SKM-1 treated with dmso at 0.1 percent for 144 hours (cell line): ENCODE data around the gene NECAB3.
A peak's percentile ranks its signal among the peaks of the same experiment; 100 is the strongest.
"Not testable (repeated sequence)": the region's sequence is repeated elsewhere in the genome, so short reads cannot be mapped to it uniquely, and the experiment has no call there.

Experiments
- DNase-seq: peaks from one replicate; lab custom pipeline; 2025; ENCODE audit not compliant: unreplicated experiment; lab: John Stamatoyannopoulos, UW

Gene NECAB3, protein sequence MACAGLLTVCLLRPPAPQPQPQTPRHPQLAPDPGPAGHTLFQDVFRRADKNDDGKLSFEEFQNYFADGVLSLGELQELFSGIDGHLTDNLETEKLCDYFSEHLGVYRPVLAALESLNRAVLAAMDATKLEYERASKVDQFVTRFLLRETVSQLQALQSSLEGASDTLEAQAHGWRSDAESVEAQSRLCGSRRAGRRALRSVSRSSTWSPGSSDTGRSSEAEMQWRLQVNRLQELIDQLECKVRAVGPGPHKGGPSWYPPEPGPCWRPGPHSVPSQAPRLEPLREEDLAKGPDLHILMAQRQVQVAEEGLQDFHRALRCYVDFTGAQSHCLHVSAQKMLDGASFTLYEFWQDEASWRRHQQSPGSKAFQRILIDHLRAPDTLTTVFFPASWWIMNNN

DNA sequence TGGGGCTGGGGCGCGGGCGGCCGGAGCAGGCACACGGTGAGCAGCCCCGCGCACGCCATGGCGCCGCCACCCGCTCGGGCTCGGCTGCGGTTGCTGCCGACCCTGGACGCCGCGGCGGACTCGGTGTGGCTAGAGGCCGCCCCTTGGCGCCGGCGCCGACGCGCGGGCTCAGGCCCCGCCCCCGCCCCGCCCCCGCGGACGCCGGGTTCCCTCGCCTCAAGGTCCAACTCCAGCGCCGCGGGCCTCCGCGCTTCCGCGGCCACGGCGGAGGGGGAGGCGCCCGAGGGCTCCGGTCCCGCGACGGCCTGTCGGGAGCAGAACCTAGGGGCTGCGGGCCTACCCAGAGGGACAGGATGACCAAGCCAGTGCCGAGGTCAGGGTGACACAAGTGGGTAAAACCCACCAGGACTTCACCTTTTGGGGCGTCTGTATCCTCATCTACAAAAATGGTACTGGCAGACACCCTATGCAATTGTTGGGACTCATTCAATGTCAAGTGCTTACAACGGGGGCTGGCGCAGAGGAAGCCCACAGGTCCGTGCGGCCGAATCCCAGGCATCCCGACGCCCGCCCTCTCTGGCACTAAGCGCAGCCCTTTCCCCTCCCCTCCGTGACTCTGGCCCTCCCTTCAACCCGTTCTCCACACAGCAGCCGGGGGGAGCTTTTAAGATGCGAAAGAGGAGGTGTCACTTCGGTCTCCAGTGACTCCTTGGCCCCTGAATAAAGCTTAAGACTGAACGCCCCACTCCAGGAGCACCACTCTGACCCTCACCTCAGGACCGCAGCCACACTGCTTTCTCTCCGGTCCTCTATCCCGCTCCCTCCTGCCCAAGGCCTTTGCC, at the start of gene NECAB3:
Gene NECAB3, minus strand, starts transcription at position 135 of the 842 bp plus-strand sequence. Its CDS starts 76 bp downstream, at position 59.
- DNase-seq: peak; percentile 41

DNA sequence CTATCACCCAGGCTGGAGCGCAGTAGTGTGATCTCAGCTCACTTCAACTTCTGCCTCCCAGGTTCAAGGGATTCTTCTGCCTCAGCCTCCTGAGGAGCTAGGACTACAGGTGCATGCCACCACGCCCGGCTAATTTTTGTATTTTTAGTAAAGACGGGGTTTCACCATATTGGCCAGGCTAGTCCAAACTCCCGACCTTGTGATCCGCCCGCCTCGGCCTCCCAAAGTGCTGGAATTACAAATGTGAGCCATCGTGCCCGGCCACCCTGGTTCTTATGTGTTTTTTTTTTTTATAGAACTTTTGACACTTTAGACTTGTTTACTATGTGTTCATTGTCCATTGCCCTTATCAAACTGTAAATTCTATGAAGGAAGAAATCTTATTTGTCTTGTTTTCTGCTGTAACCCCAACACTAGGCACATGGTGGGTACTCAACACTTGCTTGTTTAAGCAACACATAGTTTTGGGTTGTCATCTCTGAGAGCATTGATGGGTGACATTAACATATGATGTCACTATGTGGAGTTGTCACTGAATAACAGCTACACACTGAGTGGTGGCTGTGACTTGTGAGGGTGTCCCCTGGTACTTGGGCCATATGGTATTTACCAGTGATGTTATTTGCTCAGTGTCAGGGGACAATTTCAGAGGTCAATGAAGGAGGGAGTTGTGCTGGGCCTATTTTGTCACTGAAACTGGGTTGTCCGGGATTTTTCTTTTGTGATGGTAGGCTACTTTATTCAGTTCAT, 47.3 kb upstream of the NECAB3 start:
- no peak for DNase-seq

DNA sequence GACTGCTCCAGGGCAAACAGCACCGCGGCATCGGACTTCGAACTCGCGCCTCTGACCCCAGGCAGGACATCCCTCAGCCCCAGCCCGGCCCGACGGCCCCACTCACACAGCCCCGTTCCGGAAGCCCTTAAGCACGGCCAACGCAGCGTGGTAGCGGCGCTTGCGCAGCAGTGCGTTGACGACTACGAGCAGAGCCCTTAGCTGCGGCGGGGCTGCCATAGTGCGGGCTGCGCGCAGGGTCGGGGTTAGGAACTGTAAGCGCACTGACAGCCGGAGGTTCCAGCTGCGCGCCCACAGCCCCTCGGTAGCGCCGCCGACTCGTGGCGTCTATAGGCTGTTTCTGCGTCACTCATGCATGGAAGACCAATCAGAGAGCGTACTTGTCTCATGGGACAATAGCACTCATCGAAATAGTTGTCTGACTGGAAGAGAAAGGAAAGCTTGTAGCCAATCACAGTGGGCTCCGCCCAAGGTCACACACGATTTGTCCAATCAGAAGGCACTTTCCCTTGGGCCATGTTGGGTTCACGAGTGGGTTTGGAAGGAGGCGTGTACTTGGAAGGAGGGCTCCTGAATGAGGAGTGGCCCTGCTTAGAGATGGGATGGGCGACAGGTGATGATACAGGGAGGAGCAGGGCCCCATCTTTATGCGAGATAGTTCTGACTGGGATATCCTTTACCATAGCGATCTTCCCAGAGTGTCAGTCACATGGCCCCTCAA, 45.9 kb upstream of the NECAB3 start, which contains the start of gene PXMP4:
Gene PXMP4, minus strand, starts transcription at position 322 of the 721 bp plus-strand sequence. Its CDS starts 103 bp downstream, at position 219.
- peak; percentile 96 for DNase-seq

GRCh38 chr20:33719277-33719988, 45.2 kb upstream of the NECAB3 start:
- no peak for DNase-seq

DNA sequence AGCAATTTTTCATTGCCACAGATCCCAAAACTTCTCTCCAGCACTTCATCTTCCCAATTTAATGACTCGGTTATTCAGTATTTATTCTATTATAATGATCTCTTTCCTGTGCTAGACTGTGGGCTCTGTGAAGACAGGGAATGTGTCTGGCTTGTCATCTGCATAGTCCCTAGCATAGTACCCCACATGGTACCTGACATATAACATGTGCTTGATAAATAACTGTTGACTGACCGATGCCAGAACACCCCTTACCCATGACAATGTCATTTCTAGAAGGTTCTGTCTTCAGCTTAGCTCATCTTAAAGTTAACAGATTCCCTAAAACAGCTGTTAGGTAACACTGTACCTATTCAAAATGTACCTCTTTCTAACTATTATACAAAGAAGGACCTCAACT, 42.3 kb upstream of the NECAB3 start:
- DNase-seq: no peak

GRCh38 chr20:33713865-33714367, 39.7 kb upstream of the NECAB3 start:
- DNase-seq: no peak

DNA sequence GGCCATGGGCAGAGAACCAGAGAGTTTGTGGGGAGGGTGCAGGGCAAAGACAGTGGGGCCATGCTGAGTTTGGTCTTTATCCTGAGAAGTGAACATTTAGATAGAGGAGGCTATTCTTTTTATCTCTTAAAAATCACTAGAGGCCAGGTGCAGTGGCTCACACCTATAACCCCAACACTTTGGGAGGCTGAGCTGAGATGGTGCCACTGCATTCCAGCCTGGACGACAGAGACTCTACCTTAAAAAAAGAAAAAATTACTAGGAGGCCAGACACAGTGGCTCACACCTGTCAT, 37.2 kb upstream of the NECAB3 start:
- DNase-seq: no peak

GRCh38 chr20:33710681-33711445, 36.6 kb upstream of the NECAB3 start:
- no peak for DNase-seq

DNA sequence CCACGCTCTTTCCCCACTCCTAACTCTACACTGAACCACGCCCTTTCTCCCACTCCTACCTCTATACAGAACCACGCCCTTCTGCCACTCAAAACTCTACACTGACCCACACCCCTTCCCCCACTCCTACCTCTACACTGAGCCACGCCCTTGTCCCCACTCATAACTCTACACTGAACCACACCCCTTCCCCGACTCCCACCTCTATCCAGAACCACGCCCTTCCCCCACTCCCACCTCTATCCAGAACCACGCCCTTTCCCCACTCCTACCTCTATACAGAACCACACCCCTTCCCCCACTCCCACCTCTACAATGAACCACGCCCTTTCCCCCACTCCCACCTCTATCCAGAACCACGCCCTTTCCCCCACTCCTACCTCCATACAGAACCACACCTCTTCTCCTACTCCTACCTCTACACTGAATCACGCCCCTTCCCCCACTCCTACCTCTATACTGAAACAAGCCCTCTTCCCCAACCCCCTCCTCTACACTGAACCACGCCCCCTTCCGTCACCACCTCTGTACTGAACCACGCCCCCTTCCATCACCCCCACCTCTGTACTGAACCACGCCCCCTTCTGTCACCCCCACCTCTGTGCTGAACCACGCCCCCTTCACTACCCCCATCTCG, 35.8 kb upstream of the NECAB3 start:
- DNase-seq: no peak

DNA sequence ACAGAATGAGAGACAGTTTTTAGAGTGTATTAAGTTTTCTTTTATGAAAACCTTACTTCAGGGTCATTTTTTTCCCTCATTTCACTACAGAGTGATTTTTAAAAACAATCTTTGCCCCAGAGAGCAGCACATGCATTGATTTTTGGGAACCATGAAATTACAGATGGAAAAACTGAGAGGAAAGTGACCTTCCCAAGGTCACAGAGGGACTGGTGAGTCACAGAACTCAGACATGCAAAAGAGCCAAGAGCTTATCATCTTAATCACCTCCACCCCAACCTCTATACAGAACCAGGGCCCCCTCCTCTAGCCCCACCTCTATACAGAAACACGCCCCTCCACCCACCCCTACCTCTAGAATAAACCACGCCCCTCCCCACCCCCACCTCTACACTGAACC, 35.2 kb upstream of the NECAB3 start:
- DNase-seq: no peak

DNA sequence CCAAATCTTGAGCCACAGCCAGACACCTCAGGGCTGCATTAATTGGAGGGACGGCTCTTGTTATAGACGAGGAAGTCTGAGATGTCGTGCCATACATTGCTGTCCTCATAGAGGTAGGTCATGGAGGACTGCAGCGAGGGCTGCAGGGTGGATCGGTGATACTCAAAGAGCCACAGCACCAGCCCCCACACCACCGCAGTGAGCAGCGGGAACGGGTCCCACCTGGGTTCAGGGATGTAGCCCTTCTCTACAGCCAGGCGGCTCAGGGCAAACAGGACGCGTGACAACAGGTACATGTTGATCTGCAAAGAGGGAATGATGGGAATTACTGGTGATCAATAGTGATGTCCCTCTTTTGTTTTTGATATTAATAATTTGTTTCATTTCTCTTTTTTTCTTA, 33.4 kb upstream of the NECAB3 start:
- no peak for DNase-seq

DNA sequence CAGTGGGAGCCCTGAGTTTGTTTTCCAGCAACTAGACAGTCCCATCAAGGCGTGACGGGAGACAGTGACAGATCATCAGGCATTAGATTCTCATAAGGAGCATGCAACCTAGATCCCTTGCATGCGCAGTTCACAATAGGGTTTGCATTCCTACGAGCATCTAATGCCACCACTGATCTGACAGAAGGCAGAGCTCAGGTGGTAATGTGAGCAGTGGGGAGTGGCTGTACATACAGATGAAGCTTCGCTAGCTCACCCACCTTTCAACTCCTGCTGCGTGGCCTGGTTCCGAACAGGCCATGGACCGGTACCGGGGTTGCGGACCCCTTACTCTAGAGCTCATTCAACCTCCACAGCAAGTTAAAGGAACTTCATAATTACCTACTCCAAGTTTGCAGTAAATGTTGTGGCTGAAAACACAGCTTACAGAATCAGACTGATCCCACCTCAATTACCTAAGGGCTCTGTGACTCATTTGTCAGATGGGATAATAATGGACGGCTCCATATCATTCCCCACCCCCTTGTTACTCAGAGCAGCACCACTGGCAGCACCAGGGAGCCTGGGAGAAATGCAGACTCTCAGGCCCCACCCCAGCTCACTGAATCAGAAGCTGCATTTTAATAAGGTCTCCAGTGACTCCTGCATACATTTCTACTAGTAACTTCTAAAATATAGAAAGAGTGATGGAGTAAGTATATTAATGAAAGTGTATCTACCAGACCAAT, 30.1 kb upstream of the NECAB3 start:
- DNase-seq: no peak

DNA sequence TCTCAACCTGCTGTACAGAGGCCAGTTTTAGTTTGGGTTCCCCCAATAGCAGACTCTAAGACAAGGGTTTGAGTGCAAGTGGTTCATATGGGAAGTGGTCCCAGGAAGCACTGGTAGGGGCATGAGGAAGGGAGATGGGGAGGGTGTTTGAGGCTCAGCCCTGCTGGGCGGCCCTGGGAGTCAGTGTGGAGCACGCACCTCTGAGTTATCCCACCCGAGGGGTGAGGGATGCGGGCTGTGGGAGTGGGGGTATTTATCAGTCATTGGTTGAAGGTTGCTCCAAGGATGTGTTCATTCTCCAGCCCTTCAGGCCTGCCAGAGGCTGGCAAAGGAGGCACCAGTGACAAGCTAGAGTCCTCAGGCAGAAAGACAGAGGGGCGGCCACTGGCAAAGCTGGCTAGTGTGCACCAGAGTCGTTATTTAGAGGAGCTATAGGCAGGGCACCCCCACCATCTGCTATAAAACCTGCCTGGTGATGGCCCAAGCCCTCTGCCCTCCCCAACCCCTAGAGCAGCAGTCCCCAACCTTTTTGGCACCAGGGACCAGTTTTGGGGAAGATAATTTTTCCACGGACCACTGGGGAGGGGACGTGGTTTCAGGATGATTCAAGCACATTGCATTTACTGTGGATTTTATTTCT, 29.4 kb upstream of the NECAB3 start:
- DNase-seq: no peak

DNA sequence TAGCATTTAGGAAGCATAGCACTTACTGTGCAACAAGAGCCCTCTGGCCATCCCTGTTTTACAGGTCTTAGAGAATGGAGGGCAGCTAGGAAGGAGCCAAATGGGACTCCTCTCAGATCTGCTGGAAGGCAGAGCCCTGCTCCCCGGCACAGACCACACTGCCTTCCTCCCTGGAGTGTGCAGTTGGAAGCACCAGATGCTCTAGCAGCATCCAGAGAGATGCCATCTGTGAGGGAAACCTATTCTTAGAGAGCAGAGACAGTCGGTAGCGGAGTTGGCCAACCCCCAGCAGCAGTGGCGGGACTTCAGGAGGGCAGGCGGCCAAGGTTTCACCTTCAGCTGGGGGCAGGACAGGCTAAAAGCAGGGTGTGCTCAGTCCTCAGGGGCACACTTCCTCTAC, 28.6 kb upstream of the NECAB3 start:
- no peak for DNase-seq

DNA sequence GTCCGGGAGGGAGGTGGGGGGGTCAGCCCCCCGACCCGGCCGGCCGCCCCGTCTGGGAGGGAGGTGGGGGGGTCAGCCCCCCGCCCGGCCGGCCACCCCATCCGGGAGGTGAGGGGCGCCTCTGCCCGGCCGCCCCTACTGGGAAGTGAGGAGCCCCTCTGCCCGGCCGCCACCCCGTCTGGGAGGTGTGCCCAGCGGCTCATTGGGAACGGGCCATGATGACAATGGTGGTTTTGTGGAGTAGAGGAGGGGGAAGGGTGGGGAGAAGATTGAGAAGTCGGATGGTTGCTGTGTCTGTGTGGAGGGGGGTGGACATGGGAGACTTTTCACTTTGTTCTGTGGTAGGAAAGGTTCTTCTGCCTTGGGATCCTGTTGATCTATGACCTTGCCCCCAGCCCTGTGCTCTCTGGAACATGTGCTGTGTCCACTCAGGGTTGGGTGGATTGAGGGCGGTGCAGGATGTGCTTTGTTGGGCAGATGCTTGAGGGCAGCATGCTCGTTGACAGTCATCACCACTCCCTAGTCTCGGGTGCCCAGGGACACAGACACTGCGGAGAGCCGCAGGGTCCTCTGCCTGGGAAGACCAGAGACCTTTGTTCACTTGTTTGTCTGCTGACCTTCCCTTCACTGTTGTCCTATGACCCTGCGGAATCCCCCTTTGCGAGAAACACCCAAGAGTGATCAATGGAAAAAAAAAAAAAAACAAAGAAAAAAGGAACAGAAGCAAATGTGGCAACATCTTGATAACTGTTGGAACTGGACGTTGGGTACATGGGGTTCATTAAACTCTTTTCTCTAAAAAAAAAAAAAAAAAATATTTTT, 27.6 kb upstream of the NECAB3 start:
- no peak for DNase-seq

- not testable (repeated sequence) for DNase-seq
Measured at GRCh38 chr20:33700696-33701441, 26.6 kb upstream of the NECAB3 start.
